ENCODE measurements around the gene MARCHF5.
"Not testable (repeated sequence)": the region's sequence is repeated elsewhere in the genome, so short reads cannot be mapped to it uniquely, and the experiment has no call there.

MARCHF5 gene

DNA sequence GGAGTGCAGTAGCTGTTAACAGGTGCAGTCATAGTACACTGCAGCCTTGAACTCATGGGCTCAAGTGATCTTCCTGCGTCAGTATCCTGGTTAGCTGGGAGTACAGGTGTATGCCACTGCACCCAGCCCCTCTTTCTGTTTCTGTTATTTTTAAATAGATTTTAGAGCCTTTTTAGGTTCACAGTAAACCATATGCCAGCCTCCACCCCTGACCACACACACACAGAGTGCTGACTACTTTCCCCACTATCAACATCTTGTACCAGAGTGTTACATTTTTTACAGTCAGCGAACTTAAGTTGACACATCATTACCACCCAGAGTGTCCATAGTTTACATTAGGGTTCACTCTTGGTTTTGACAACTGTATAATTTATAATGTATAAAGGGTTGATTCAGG lies 32.1 kb downstream of the MARCHF5 start:
- no peak overlapping the region for H3K4me3 ChIP-seq (ENCODE audit: low read depth, low read length)
- no peak for DNase-seq (ENCODE audit: low read depth)
- in situ Hi-C loops (cut with HindIII; ENCODE audit: low sequenced_read_pairs): no loop called here
- TF ChIP-seq, protein P1, sequence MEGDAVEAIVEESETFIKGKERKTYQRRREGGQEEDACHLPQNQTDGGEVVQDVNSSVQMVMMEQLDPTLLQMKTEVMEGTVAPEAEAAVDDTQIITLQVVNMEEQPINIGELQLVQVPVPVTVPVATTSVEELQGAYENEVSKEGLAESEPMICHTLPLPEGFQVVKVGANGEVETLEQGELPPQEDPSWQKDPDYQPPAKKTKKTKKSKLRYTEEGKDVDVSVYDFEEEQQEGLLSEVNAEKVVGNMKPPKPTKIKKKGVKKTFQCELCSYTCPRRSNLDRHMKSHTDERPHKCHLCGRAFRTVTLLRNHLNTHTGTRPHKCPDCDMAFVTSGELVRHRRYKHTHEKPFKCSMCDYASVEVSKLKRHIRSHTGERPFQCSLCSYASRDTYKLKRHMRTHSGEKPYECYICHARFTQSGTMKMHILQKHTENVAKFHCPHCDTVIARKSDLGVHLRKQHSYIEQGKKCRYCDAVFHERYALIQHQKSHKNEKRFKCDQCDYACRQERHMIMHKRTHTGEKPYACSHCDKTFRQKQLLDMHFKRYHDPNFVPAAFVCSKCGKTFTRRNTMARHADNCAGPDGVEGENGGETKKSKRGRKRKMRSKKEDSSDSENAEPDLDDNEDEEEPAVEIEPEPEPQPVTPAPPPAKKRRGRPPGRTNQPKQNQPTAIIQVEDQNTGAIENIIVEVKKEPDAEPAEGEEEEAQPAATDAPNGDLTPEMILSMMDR (IDR thresholded peaks at IDR 0.05; ENCODE audit: low read depth, low read length, missing control alignments): no peak

DNA sequence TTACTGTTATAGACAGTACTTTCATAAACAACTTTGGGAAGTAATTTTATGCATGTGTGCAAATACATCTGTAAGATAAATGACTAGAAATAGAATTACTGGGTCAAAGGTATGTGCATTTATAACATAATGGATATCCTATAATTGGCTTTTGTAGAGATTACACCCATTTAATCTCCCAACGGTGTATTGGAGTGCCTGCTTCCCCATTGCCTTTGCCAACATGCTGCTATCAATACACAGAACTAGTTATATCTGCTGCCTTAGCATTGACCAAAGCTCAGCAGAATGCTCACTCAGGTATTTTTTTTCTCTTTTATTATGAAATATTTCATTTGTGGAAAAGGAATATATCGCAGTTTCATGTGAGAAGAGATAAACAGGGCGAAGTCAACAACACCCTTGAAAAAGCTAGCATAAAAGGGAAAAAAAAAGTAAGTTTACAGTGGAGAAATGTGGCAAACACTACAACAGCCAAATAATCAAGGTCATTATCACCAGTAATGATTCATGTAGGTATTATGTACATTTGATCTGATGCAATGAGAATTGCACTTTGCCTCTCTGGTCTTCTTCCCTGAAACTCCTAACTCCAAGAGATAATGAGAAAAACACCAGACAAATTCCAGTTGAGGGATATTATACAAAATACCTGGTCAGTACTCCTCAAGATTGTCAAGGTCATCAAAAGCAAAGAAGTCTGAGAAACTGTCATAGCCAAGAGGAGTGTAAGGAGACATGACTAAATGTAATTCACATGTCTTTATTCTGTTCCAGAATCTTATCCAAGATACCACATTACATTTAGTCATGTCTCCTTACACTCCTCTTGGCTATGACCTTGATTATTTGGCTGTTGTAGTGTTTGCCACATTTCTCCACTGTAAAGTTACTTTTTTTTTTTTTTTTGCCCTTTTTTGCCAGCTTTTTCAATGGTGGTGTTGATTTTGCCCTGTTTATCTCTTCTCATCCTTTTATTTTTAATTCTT lies 36.8 kb downstream of the MARCHF5 start:
- in situ Hi-C loops (cut with HindIII; ENCODE audit: low sequenced_read_pairs): no loop called here
- TF ChIP-seq, protein P1 (IDR thresholded peaks at IDR 0.05; ENCODE audit: low read depth, low read length, missing control alignments): no peak
- no peak for DNase-seq (ENCODE audit: low read depth)
- H3K4me3 ChIP-seq (ENCODE audit: low read depth, low read length): no peak overlapping the region

DNA sequence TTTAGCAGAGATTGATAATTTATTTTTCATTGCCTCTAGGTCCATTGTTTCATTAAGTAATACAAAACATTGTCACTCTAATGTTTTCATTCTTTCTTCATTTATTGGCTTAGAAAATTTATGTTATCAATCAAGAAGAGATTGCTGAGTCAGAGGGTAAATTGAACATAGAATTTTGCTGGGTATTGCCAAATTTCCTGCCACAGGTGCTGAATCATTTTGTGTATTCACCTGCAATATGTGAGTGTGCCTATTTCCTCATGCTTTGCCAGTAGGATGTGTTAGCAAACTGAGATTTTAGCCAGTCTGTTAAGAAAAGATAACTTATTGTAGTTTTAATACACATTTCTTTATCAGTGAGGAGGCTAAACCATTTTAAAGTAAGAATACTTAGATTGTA lies 38.0 kb downstream of the MARCHF5 start:
- TF ChIP-seq, protein P1 (IDR thresholded peaks at IDR 0.05; ENCODE audit: low read depth, low read length, missing control alignments): no peak
- in situ Hi-C loops (cut with HindIII; ENCODE audit: low sequenced_read_pairs): no loop called here
- H3K4me3 ChIP-seq (ENCODE audit: low read depth, low read length): no peak overlapping the region
- no peak for DNase-seq (ENCODE audit: low read depth)

DNA sequence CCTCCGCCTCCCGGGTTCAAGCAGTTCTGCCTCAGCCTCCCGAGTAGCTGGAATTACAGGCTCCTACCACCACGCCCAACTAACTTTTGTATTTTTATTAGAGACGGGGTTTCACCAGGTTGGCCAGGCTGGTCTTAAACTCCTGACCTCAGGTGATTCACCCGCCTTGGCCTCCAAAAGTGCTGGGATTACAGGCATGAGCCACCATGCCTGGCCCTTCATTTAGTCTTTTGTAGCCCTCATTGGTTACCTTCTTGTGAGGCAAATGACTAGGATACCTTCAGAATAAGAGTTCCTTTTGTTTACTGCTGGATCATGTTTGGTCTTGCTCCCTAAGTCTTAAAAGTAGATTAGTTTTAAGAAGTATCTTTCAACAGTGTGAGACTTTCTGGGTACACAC lies 39.0 kb downstream of the MARCHF5 start:
- in situ Hi-C loops (cut with HindIII; ENCODE audit: low sequenced_read_pairs); DNase-seq (ENCODE audit: low read depth); H3K4me3 ChIP-seq (ENCODE audit: low read depth, low read length): not testable (repeated sequence)

DNA sequence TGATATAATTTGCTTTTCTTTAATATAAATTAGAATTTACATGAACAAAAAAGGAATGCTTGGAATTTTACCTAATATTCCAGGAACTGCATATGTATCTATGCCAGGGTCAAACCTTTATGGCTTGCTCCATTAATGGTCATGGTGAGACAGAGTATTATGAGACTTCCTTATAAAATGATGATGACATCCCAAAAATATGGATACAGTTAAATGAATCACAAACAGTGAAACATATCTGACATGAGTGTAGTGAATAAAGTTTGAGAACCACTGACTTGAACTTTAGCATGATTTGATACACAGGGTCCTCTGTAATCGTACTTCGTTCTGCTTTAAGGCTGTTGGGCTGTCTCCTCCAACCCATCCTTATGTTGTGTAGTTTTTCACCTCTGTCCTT lies 51.8 kb downstream of the MARCHF5 start:
- no peak overlapping the region for H3K4me3 ChIP-seq (ENCODE audit: low read depth, low read length)
- no peak for DNase-seq (ENCODE audit: low read depth)
- in situ Hi-C loops (cut with HindIII; ENCODE audit: low sequenced_read_pairs): no loop called here
- TF ChIP-seq, protein P1 (IDR thresholded peaks at IDR 0.05; ENCODE audit: low read depth, low read length, missing control alignments): no peak

DNA sequence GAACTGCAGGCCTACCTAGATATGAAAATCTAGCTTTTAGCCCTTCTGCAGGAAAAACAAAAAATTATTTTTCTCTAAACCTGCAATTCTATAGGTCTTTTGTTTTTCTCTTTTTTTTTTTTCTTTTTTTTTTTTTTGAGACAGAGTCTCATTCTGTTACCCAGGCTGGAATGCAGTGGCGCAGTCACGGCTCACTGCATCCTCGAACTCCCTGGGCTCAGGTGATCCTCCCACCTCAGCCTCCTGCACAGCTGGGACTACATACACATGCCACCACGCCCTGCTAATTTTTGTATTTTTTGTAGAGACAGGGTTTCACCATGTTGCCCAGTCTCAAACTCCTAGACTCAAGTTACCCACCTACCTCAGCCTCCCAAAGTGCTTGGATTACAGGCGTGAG lies 54.6 kb downstream of the MARCHF5 start:
- H3K4me3 ChIP-seq (ENCODE audit: low read depth, low read length); DNase-seq (ENCODE audit: low read depth); in situ Hi-C loops (cut with HindIII; ENCODE audit: low sequenced_read_pairs): not testable (repeated sequence)

DNA sequence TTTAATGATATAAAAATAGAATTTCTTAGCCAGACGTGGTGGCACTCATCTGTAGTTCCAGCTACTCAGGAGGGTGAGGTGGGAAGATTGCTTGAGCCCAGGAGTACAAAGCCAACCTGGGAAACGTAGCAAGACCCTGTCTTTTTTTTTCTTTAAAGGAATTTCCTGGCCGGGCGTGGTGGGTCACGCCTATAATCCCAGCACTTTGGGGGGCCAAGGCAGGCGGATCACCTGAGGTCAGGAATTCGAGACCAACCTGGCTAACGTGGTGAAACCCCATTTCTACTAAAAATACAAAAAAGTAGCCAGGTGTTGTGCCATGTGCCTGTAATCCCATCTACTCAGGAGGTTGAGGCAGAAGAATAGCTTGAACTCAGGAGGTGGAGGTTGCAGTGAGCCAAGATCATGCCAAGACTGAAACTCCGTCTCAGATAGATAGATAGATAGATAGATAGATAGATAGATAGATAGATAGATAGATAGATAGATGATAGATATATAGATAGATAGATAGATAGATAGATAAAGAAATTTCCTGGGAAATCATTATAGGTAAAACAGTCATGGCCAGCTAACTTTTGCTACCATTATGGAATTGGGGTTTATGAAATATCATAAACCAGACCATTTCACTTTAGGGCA lies 56.2 kb downstream of the MARCHF5 start:
- H3K4me3 ChIP-seq (ENCODE audit: low read depth, low read length); DNase-seq (ENCODE audit: low read depth); in situ Hi-C loops (cut with HindIII; ENCODE audit: low sequenced_read_pairs): not testable (repeated sequence)

DNA sequence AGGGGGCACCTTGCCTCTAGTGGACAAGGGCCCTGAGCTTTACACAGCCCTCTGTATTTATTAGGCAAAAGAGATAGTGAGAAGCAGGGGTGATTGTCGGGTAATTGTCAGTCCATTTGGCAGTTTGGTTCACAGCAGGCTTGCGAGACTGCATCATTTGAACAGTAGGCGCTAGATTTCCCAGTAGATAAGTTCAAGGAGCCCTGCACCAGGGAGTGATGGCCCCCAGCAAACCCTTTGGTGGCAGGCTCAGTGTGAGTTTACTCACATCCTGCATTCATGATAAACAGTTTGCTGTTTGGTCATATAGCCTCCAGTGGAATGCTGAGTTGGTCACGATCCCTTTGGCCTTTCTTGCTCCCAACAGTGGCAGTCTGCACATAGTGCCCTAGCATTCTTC lies 59.4 kb downstream of the MARCHF5 start:
- in situ Hi-C loops (cut with HindIII; ENCODE audit: low sequenced_read_pairs): no loop called here
- no peak overlapping the region for H3K4me3 ChIP-seq (ENCODE audit: low read depth, low read length)
- no peak for DNase-seq (ENCODE audit: low read depth)
- TF ChIP-seq, protein P1 (IDR thresholded peaks at IDR 0.05; ENCODE audit: low read depth, low read length, missing control alignments): no peak
